Pancreas (tissue), 10 donors: ENCODE measurements around the gene DLGAP1. TPM values are rescaled to one million over a fixed set of nuclear protein-coding genes. Genes with fewer than 3 reads are reported as not detected.
A peak's percentile ranks its signal among the peaks of the same experiment; 100 is the strongest.

Experiments used
- ATAC-seq, 4 donors: fragments of 200-7000 bp; cut with Tn5 transposase; one replicate each; pipeline versions ENCODE4 v1.8.0 to v1.9.1; 2020; ENCODE audit warnings: mild to moderate bottlenecking in 4 of 4, moderate library complexity in 4 of 4
- DNase-seq, 6 donors: peaks; one replicate each; pipeline ENCODE4 v3.0.0-alpha.2; 2020
- FAIRE-seq: peaks from 2 replicates; lab custom pipeline; 2012; peaks lifted over from hg19 to GRCh38; lab: Jason Lieb, UNC
- H3K27ac ChIP-seq, 4 donors: fragments of 200-600 bp; sonication (generic); 1 replicate in 3 of 4; 2 replicates in 1 of 4; pipeline versions ENCODE4 v1.5.0 to v1.8.0; 2020
- H3K27me3 ChIP-seq, 4 donors: fragments of 200-600 bp; one replicate each; pipeline ENCODE4 v1.8.0; 2021
- H3K36me3 ChIP-seq, 3 donors: fragments of 200-600 bp; sonication (generic) in 1 of 3; one replicate each; pipeline versions ENCODE4 v1.5.0 to v1.8.0; 2020 to 2021
- H3K4me1 ChIP-seq, 3 donors: fragments of 200-600 bp; one replicate each; pipeline ENCODE4 v1.8.0; 2021
- H3K4me3 ChIP-seq, 4 donors: fragments of 200-600 bp; sonication (generic) in 2 of 4; one replicate each; pipeline versions ENCODE4 v1.5.0 to v1.8.0; 2020 to 2021
- H3K9me3 ChIP-seq, 4 donors: fragments of 200-600 bp; one replicate each; pipeline ENCODE4 v1.8.0; 2021
- CTCF ChIP-seq, 4 donors: fragments of 200-600 bp; sonication (generic) in 3 of 4; IDR thresholded peaks; one replicate each; pipeline versions ENCODE4 v1.5.0 to v1.8.0; 2021; ENCODE audit warnings: antibody characterized with exemption in 4 of 4
- WGBS, 2 donors: extraction: QIAGEN DNeasy Blood & Tissue Kit; methylation state at CpG; one replicate each; pipeline ENCODE4 v1.1.7; 2013; 5-methylcytosine and 5-hydroxymethylcytosine counted together
- intact Hi-C, 3 donors: fragments of 100-400 bp; cut with DNase I; formaldehyde crosslinking; loops; one replicate each; pipeline versions ENCODE4 v1.11.1 to v1.14.2; 2022
- polyA plus RNA-seq, 2 donors: library from polyadenylated mRNA; stranded (reverse); fragments of 200-250 nt; gene quantifications; one replicate each; pipeline ENCODE4 v1.2.3, GENCODE V29; 2013
- total RNA-seq, 6 donors: library from RNA; stranded (reverse); fragmentation: NEBNext Ultra II Directional in 4 of 6; extraction: Animal tissue kit (Norgen Biotek cat#: 25700) in 4 of 6; gene quantifications; one replicate each; pipeline versions ENCODE4 v1.2.1 to v1.2.4, GENCODE V29; 2021 to 2023
- donor health status: healthy with polysubstance abuse.
- donor health status: DM: no; HTN: no; CAD: no; lungs with moderate emphysema.
- donor health status: DM: no; HTN: no; CAD: no.
- donor health status: control.
- donor health status: control.
- donor health status: Bipolar disorder and iron deficiency.
- donor health status: DM: yes; HTN: yes; CAD: no.
- donor health status: DM: no; HTN: no; CAD: no.
- donor health status: DM: no; HTN: no; CAD: no.
- donor health status: DM: yes; HTN: yes; CAD: no.

Gene DLGAP1
- total and polyA plus RNA-seq, 8 donors: 0.12 to 0.62 (median 0.30) TPM; not detected in 2

DNA sequence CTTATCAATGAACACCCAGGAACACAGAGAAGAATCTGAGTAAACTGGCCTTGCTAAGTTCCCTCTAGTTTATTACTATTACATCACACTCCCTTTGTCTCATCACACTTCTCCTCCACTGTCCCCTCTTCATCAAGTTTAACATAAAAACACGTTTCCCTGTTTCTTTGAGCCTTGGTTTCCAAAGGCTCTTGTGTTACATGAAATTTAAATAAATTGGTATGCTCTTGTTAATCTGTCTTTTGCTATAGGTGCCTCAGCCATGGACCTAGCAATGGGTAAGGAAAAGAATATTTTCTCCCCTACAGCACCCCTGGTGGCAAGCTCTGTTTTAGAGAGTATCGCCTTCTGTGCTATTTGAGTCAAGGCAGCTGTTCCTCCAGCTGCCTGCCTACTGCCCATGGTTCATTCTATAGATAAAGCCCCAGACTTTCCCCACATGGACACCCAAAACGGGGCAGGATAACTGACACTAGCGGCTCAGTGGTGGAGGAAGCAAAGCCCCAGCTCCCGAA, 973.4 kb downstream of the DLGAP1 start:
- peak in 2 of 4 donors; percentile 17 to 33 for TF ChIP-seq CTCF (IDR thresholded peaks at IDR 0.05)
- intact Hi-C loops: loop anchor here in 1 of 3 donors (10.0 kb wide), 1 partner anchor 403 kb away; no protein-coding TSS in a partner anchor
- H3K27me3 ChIP-seq: no peaks in the 10 kb centered on the region
- no peaks in the 10 kb centered on the region for H3K36me3 ChIP-seq
- DNase-seq (peak in 1 of 6 donors; percentile 19), FAIRE-seq (no peak), ATAC-seq (peak in 3 of 4 donors; percentile 66 to 74 (median 69))
- WGBS, 2 donors: 38 to 42% methylated on average over 5 of the region's 5 CpGs
- H3K9me3 ChIP-seq: no peaks in the 10 kb centered on the region
- no peaks in the 10 kb centered on the region for H3K4me1 ChIP-seq
- H3K27ac ChIP-seq: no peak overlapping the region
- H3K4me3 ChIP-seq: no peak overlapping the region

- Histone ChIP-seq H3K4me1 (no peaks in the 10 kb centered on the region), H3K9me3 (no peaks in the 10 kb centered on the region), H3K27ac (no peak overlapping the region), H3K4me3 (no peak overlapping the region), H3K27me3 (no peaks in the 10 kb centered on the region), H3K36me3 (no peaks in the 10 kb centered on the region)
- no peak for DNase-seq
- intact Hi-C loops: loop anchor here in 1 of 3 donors (10.0 kb wide), 1 partner anchor 404 kb away; no protein-coding TSS in a partner anchor
- no peak for ATAC-seq
- TF ChIP-seq CTCF (IDR thresholded peaks at IDR 0.05): no peak
- WGBS, 2 donors: 81 to 91% methylated on average over 5 of the region's 5 CpGs
- no peak for FAIRE-seq
Observed at GRCh38 chr18:3480827-3481573, 974.1 kb downstream of the DLGAP1 start.

DNA sequence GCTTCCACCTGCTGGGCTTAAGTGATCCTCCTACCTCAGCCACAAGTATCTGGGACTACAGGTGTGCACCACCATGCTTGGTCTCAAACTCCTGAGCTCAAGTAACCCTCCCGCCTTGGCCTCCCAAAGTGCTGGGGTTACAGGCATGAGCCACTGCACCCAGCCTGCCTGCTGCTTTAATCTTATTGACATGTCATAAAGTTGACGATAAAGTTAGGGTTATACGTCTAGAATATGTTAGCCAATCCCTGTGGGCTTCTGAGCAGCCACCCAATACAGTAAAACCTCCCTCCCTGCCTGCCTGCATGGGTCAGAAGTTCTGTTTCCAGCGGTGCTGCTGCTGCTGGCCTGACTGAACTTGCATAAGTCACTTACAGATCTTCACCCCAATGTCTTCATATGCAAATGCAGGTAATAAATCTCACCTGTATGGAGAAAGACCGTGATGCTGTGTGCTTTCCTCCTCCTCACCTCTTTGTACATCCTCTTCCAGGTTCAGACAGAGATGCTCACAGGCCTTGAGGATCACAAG, 975.1 kb downstream of the DLGAP1 start:
- Histone ChIP-seq H3K4me1 (no peaks in the 10 kb centered on the region), H3K36me3 (no peaks in the 10 kb centered on the region), H3K4me3 (no peak overlapping the region), H3K27ac (no peak overlapping the region), H3K27me3 (no peaks in the 10 kb centered on the region), H3K9me3 (no peaks in the 10 kb centered on the region)
- TF ChIP-seq CTCF (IDR thresholded peaks at IDR 0.05): no peak
- DNase-seq (no peak), ATAC-seq (no peak), FAIRE-seq (no peak)
- WGBS, 2 donors: 70 to 74% methylated on average over 5 of the region's 5 CpGs
- intact Hi-C loops: loop anchor here in 1 of 3 donors (10.0 kb wide), 1 partner anchor 405 kb away; no protein-coding TSS in a partner anchor

- FAIRE-seq (no peak), ATAC-seq (peak in 1 of 4 donors; percentile 62), DNase-seq (no peak)
- intact Hi-C loops: no loop called here
- TF ChIP-seq CTCF (IDR thresholded peaks at IDR 0.05): no peak
- Histone ChIP-seq H3K36me3 (no peaks in the 10 kb centered on the region), H3K4me3 (no peak overlapping the region), H3K27ac (no peak overlapping the region), H3K9me3 (no peaks in the 10 kb centered on the region), H3K27me3 (no peaks in the 10 kb centered on the region), H3K4me1 (no peaks in the 10 kb centered on the region)
- 86 to 93% methylated on average over 8 of the region's 8 CpGs for WGBS, 2 donors
Observed at GRCh38 chr18:3478262-3478978, 976.7 kb downstream of the DLGAP1 start.
